ENCODE measurements around the gene SMS. TPM values are rescaled to one million over a fixed set of nuclear protein-coding genes. Genes with fewer than 3 reads are reported as not detected.

Gene SMS
- polyA plus RNA-seq, 3 donors: 132 to 156 (median 150) TPM

GRCh38 chrX:21972721-21973120, 32.2 kb downstream of the SMS start:
- no peak for DNase-seq

DNA sequence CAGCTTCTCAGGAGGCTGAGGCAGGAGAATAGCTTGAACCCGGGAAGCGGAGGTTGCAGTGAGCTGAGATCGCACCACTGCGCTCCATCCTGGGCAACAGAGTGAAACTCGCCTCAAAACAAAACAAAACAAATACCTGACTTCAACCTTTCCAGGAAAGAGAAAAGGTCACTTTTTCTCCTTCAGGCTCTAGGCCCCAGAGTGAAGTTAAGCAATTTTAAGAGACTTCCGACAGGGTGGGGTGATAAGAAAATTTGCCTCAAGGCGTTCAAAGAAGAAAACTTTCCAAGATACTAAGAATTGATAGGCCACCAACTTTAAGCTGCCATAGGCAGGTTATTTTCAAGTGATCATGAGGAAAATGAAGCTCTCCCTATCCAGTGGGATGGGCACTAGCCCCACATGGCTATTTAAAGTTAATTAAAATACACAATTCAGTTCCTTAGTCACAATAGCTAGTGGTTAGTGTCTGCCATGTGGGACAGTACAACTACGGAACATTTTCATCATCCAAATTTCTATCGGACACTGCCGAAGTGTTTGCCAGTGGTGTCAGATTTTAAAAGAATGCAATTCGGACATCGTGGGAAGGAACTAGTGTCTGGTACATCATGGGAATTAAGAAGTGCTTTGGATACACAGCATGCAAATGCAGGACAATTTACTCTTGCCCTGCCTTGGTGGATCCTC, 33.0 kb downstream of the SMS start:
- no peak for DNase-seq

GRCh38 chrX:21974011-21974385, 33.5 kb downstream of the SMS start:
- peak; percentile 27 for DNase-seq

GRCh38 chrX:21975242-21975641, 34.7 kb downstream of the SMS start:
- no peak for DNase-seq

- no peak for DNase-seq
Observed at GRCh38 chrX:21975812-21976211, 35.3 kb downstream of the SMS start.

- DNase-seq: no peak
Observed at GRCh38 chrX:21978346-21978745, 37.8 kb downstream of the SMS start.

DNA sequence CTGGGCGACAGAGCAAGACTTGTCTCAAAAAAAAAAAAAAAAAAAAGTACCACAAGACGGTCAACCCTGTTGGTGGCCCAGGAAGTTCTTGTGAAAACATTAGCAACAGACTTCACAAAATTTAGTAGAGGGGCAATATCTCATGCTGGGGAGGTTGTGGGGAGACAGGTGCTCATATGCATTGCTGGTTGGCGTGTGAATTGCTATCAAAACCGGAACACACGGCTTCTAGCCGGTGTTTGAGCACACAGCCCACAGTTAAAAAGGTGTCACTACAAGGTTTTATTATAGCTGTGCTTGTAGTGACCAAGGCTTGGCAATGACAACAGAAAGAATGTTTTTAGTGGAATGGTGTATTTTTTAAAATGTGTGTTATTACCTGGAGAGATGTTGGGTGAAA, 41.8 kb downstream of the SMS start:
- no peak for DNase-seq

GRCh38 chrX:21985332-21985777, 44.8 kb downstream of the SMS start:
- DNase-seq: peak; percentile 68

- DNase-seq: no peak
Observed at GRCh38 chrX:21986596-21986995, 46.1 kb downstream of the SMS start.

GRCh38 chrX:21989384-21989783, 48.9 kb downstream of the SMS start:
- no peak for DNase-seq

- no peak for DNase-seq
Observed at GRCh38 chrX:21990832-21991231, 50.3 kb downstream of the SMS start.

DNA sequence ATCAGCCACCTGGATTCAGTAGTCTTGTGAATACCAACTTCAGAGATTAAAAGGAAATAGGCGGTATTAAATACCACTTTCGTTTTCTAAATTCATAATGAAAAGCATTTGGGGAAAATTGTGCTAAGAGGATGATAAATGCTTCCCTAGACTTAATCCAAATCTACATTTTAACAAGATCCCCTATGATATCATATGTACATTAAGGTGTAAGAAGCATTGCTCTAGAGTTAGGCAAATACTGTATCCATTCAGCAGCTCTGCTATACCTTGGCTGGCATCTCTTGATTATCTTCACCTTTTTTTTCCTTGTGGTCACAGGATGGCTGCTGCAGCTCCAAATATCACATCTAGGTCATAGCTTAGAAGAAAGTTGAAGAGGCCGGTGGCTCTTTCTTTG, 51.0 kb downstream of the SMS start:
- DNase-seq: no peak

GRCh38 chrX:21993265-21993664, 52.8 kb downstream of the SMS start:
- no peak for DNase-seq

DNA sequence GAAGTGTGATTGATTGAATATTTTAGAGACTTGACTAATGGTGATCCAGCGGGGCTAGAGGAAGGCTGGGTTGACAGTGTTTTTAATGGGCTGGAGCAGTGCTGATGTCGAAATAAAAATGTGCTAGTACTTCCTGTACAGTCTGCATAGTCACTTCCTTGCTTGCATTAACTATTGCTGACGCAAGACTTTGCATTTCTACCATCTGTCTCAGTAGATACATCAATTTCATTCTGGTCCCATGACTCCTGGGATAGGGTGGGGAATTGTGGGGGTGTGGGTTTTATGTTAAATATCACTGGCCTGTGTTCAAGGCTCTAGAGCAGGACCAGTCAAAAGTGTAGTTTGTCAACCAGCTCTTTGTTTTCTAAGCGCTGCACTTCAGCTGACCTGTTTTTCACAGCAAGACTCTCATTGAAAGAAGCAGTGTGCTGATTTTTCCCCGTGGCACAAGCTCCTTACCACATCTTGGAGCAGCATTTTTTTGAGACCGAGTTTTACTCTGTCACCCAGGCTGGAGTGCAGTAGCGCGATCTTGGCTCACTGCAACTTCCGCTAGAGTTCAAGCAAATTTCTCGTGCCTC, 56.5 kb downstream of the SMS start:
- DNase-seq: no peak

- DNase-seq: no peak
Observed at GRCh38 chrX:21998037-21998436, 57.5 kb downstream of the SMS start.

- no peak for DNase-seq
Observed at GRCh38 chrX:22004866-22005265, 64.4 kb downstream of the SMS start.

GRCh38 chrX:22012051-22012450, 71.5 kb downstream of the SMS start:
- DNase-seq: no peak

DNA sequence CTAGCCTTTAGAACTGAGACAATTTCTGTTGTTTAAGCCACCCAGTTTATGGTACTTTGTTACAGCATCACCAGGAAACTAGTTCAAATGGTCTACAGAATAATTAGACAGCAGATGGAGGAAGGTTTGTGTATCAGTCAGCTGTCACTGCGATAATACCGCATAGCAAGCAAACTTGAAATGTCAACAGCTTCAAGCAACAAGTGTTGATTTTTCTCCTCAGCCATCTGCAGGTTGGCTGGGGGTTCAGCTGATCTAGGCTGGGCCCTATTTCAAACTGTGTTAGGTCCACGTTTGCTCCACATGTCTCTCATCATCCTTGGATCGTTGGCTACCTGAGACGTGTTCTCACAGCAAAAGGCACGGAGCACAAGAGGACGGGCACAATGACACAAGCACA, 72.4 kb downstream of the SMS start:
- no peak for DNase-seq

DNA sequence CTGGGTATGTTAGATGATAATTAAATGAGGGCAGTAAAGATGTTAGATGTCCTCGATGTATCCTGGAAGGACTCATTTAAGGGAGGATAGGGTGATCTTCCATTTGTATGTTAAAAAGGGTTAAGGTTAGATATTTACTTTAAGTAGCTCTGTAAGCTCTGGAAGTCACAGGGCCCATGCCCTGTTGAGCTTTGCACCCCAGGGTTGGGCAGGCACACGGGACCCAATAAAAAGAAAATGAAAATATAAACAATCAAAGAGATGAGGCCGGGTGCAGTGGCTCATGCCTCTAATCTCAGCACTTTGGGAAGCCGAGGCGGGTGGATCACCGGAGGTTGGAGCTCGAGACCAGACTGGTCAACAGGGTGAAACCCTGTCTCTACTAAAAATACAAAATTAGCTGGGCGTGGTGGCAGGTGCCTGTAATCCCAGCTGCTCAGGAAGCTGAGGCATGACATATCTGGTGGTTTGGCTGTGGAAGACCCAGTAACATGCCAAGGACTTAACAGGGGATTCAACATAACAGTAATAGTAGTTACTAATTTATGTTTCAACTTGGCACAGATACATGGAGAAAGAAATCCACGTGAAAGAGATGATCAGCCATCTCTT, 74.7 kb downstream of the SMS start:
- no peak for DNase-seq

DNA sequence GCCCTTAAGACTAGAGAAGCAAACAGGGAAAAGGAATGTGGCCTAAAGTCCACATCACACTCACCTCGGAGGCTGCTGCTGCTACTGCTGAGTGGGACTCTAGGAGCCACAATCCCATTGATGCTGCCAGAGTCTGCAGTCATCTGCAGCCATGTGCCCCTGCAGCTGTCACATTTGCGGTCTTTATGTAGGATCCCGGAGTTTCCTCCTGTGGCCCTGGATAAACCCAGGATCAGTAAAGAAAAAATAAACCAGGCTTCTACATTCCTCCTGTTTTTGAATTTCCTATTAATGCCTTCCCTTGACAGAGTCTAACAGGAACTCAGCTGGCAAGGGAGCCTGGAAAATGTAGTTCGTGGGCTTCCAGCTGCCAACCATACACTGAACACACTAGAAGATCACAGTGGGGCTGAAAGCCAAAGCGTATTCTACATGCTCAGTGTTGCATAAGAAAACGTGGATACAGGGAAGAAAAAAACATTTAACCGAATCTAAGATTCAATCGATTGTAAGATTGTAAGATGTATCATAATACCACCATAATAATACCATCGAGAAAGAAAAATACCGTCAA, 81.3 kb downstream of the SMS start:
- no peak for DNase-seq

- no peak for DNase-seq
Observed at GRCh38 chrX:22024577-22024976, 84.1 kb downstream of the SMS start.

DNA sequence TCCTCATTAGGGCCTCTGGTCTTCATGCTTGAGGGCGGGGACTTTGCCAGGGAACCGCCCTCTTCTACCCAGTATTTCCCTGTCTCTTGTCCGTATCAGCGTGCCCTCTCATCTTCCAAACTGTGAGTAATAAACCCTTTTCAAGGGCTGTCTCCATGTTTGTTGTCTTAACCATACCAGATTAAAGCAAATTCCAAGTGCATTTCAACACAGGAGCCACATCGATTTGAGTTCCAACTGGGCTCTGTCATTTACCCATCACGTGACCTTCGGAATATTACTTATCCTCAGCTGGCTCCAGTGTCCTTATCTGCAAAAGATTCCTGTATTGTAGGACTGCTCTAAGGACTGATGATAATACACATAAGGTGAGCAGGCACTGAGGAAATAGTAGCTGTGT, 85.2 kb downstream of the SMS start:
- DNase-seq: no peak

GRCh38 chrX:22026731-22027130, 86.2 kb downstream of the SMS start:
- no peak for DNase-seq

Measured in renal pelvis (tissue), 4 donors.